Activated CD4-positive, alpha-beta T cell treated with anti-CD3 and anti-CD28 coated beads, Interleukin-2, amount 10 ng/mL, durations not matched to agents 7 days and 5 days (primary cell): ENCODE data around the gene MRPL12. TPM values are rescaled to one million over a fixed set of nuclear protein-coding genes. Genes with fewer than 3 reads are reported as not detected.
A peak's percentile ranks its signal among the peaks of the same experiment; 100 is the strongest.
"Not testable (repeated sequence)": the region's sequence is repeated elsewhere in the genome, so short reads cannot be mapped to it uniquely, and the experiment has no call there.

Experiments
- CTCF ChIA-PET: fragments of 350-600 bp; sonication (Branson Sonifier 250); formaldehyde crosslinking; loops from one replicate; lab custom pipeline; 2021; ENCODE audit warnings: antibody characterized with exemption; lab: Charles Lee
- POLR2A ChIA-PET: fragments of 350-600 bp; sonication (Branson Sonifier 250); formaldehyde crosslinking; loops from one replicate; lab custom pipeline; 2021; ENCODE audit warnings: antibody characterized with exemption; lab: Charles Lee
- DNase-seq: peaks from one replicate; pipeline ENCODE4 v3.0.0-alpha.2; 2020
- H3K27ac Mint-ChIP-seq: one replicate; pipeline ENCODE4 v1.8.0; 2021; ENCODE audit warnings: mild to moderate bottlenecking, moderate library complexity, mixed read lengths
- H3K27me3 Mint-ChIP-seq: one replicate; pipeline ENCODE4 v1.8.0; 2021; ENCODE audit warnings: mixed read lengths
- H3K36me3 Mint-ChIP-seq: one replicate; pipeline ENCODE4 v1.8.0; 2021; ENCODE audit warnings: low read depth, mixed read lengths
- H3K4me1 Mint-ChIP-seq: one replicate; pipeline ENCODE4 v1.8.0; 2021; ENCODE audit warnings: mixed read lengths
- H3K4me3 Mint-ChIP-seq: one replicate; pipeline ENCODE4 v1.8.0; 2021; ENCODE audit warnings: mild to moderate bottlenecking, moderate library complexity, mixed read lengths
- H3K9me3 Mint-ChIP-seq: one replicate; pipeline ENCODE4 v1.8.0; 2021; ENCODE audit warnings: mixed read lengths
- total RNA-seq, 2 experiments: library from RNA; stranded (reverse); gene quantifications; one replicate each; pipeline ENCODE4 v1.2.3, GENCODE V29; 2021

MRPL12 gene
- total RNA-seq, 2 experiments from 2014 or later, result 52.7 to 62.3 TPM

DNA sequence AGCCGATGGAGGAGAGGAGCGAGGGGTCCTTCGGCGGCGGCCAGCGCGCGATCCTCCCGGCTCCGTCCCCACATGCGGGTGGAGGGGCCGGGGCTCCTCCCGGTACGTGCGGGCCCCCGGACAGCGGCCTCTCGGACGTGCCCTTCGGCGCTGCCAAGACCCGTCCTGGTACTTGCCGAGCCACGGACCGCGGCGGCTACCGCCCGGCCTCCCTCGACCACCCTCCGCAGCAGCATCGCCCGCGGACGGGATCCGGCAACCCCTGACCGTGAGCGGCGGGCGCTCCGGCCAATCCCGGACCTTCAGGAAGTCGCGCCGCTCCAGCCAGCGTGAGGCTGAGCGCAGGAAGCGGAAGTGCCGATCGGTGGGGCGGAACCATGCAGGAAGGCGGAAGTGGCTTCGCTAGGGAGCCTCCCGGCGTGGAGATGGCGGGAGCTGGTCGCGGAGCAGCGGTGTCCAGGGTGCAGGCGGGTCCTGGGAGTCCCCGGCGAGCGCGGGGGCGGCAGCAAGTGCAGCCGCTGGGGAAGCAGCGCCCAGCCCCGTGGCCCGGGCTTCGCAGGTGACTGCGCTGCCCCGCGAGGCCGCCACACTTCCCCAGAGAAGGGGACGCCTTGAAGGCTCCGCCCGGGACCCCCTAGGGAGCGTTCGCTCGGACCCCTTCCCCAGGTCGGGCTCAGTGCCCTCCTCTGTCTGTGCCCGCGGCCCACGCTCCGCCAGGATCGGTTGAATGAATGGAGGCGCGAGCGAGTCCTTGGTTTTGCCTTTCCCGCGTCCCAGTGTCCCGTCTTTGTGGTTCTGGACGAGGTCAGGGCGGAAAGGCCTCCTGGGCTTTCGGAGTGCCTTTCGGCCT is 36.6 kb upstream of the MRPL12 start, which contains the start of the genes CCDC137 and OXLD1:
CCDC137 (plus strand) TSS at position 396 of the 850 bp plus-strand sequence; CDS start at position 426, 30 bp downstream.
OXLD1 (minus strand) TSS at position 264 of the 850 bp plus-strand sequence; CDS start at position 236, 28 bp downstream.
- Mint-ChIP-seq H3K27me3 (no peaks in the 10 kb centered on the region), H3K27ac (peak within 1 kb of the TSS; percentile 93), H3K4me3 (peak within 1 kb of the TSS; percentile 88), H3K4me1 (peaks cover 54% of the 10 kb centered on the region), H3K9me3 (no peaks in the 10 kb centered on the region), H3K36me3 (peaks cover 50% of the 10 kb centered on the region)
- DNase-seq, result peak; percentile 96
- ChIA-PET POLR2A (interaction anchor here (0.6 to 1.0 kb wide), 2 partner anchors 17 to 1387 kb away, joined by 3 to 8 read pairs; partner anchors contain the start of genes ARL16 and HGS), CTCF (interaction anchor here (0.6 to 2.4 kb wide), 2 partner anchors 17 to 35 kb away, joined by 3 to 12 read pairs; partner anchors contain the start of genes ARL16 and HGS)

DNA sequence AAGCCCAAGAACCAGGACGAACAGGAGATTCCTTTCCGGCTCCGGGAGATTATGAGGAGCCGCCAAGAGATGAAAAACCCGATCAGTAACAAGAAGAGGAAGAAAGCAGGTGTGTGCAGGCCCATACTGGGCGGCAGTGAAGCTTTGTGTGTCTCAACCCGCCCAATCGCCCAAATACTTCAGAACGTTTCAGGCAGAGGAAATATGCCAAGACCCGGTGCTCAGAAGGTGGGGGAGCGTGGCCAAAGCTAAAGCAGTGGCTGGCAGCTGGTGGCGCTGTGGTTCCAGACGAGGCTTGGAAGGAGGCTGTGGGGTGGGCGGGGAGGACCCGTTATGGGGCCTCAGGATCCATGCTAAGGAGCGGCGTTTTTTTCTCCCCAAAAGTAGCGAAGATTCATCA is 35.4 kb upstream of the MRPL12 start:
- Mint-ChIP-seq H3K36me3 (peaks cover 50% of the 10 kb centered on the region), H3K4me3 (peak overlapping the region; percentile 88), H3K27me3 (no peaks in the 10 kb centered on the region), H3K27ac (peak overlapping the region; percentile 84), H3K9me3 (no peaks in the 10 kb centered on the region), H3K4me1 (peaks cover 46% of the 10 kb centered on the region)
- ChIA-PET CTCF (interaction anchor here (0.7 to 2.4 kb wide), 3 partner anchors 16 to 576 kb away, joined by 3 to 12 read pairs (median 4); partner anchors contain the start of genes ARL16 and HGS), POLR2A (interaction anchor here (0.5 kb wide), 1 partner anchor 225 kb away, joined by 3 read pairs; no protein-coding TSS in a partner anchor)
- DNase-seq, result no peak

- H3K9me3 Mint-ChIP-seq, result no peaks in the 10 kb centered on the region
- DNase-seq, result no peak
- no peak overlapping the region for H3K27ac Mint-ChIP-seq
- ChIA-PET POLR2A (no interaction called here), CTCF (interaction anchor here (1.2 kb wide), 1 partner anchor 10 kb away, joined by 4 read pairs; no protein-coding TSS in a partner anchor)
- no peaks in the 10 kb centered on the region for H3K27me3 Mint-ChIP-seq
- no peak overlapping the region for H3K4me3 Mint-ChIP-seq
- peaks cover 31% of the 10 kb centered on the region for H3K36me3 Mint-ChIP-seq
- peaks cover 21% of the 10 kb centered on the region for H3K4me1 Mint-ChIP-seq
Observed at GRCh38 chr17:81672504-81672903, 30.7 kb upstream of the MRPL12 start.

DNA sequence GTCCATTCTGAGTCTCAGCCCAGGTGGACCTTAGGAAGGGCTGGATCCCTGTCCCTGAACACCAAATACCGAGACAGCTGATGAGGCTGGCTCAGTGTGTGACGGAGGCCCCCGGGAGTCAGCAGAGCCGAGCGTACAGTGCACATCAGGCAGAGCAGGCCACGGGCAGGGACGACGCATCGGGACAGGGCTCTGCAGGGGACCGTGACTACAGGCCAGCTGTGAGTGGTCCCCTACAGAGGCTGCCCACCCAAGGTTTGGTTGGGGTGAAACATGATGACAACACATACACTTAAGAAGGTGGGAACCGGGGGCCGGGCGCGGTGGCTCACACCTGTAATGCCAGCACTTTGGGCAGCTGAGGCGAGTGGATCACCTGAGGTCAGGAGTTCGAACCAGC is 30.2 kb upstream of the MRPL12 start:
- Mint-ChIP-seq H3K4me3 (no peak overlapping the region), H3K9me3 (no peaks in the 10 kb centered on the region), H3K27ac (peak overlapping the region; percentile 62), H3K36me3 (peaks cover 26% of the 10 kb centered on the region), H3K27me3 (no peaks in the 10 kb centered on the region), H3K4me1 (peaks cover 17% of the 10 kb centered on the region)
- ChIA-PET POLR2A (no interaction called here), CTCF (interaction anchor here (1.2 kb wide), 1 partner anchor 9 kb away, joined by 4 read pairs; no protein-coding TSS in a partner anchor)
- no peak for DNase-seq

- CTCF ChIA-PET, result no interaction called here
- POLR2A ChIA-PET, result interaction anchor here (0.6 kb wide), 1 partner anchor 14 kb away, joined by 6 read pairs; no protein-coding TSS in a partner anchor
- peaks cover 11% of the 10 kb centered on the region for H3K4me1 Mint-ChIP-seq
Observed at GRCh38 chr17:81673561-81674258, 29.5 kb upstream of the MRPL12 start.

DNA sequence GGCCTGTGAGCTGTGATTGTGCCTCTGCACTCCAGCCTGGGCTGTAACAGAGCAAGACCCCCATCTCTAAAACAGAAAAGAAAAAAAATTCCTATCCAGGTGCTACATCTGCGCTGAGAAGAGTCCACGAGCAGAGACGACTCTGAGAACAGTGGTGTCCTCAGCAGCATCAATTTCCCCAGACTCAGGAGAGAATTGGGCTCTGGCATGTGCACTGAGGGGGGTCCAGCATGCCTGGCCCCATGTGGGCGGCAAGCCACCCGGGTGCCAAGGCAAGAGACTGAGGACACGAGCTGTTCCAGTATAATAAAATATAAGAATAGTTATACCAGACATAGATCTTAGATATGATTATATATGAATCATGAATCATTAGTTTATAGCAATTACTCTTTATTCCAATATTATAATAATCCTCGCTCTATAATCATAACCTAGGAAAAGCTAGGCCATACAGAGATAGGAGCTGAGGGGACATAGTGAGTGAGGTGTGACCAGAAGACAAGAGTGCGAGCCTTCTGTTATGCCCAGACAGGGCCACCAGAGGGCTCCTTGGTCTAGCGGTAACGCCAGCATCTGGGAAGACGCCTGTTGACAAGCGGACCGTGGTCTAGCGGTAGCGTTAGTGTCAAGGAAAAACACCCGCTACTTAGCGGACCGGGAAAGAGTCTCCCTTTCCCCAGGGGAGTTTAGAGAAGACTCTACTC is 27.5 kb upstream of the MRPL12 start:
- H3K36me3 Mint-ChIP-seq, result peaks cover 18% of the 10 kb centered on the region
- H3K9me3 Mint-ChIP-seq, POLR2A ChIA-PET, H3K4me1 Mint-ChIP-seq, H3K27me3 Mint-ChIP-seq, H3K27ac Mint-ChIP-seq: not testable (repeated sequence)
- CTCF ChIA-PET, result interaction anchor here (0.9 to 1.5 kb wide), 3 partner anchors 9 to 23 kb away, joined by 3 to 10 read pairs (median 3); partner anchors contain the start of genes ARL16 and HGS
- peak; percentile 21 for DNase-seq
- peak overlapping the region; percentile 1 for H3K4me3 Mint-ChIP-seq

More at GRCh38 chr17:81673561-81674258, 29.5 kb upstream of the MRPL12 start:
- no peaks in the 10 kb centered on the region for H3K27me3 Mint-ChIP-seq
- peaks cover 20% of the 10 kb centered on the region for H3K36me3 Mint-ChIP-seq
- H3K4me3 Mint-ChIP-seq, result no peak overlapping the region
- no peak overlapping the region for H3K27ac Mint-ChIP-seq
- H3K9me3 Mint-ChIP-seq, result no peaks in the 10 kb centered on the region
- DNase-seq, result no peak

DNA sequence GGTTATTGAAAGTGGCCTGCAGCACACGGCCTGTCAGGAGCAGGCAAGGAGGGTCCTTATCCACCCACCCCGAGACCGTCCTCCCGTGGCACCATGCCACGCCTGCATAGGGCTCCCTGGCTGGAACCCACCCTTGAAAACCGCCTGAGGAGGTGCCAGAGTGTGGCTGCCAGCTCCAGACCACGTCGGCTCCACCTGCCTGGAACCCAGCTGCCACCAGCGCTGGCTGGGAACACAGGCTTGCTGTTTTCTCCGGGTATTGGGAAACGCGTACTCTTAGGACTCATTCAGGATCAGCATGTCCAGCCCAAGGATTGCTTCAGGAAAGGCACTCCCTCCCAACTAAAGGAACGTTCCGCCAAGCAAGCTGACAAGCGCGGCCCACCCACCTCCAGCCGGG is 26.3 kb upstream of the MRPL12 start:
- POLR2A ChIA-PET, result no interaction called here

DNA sequence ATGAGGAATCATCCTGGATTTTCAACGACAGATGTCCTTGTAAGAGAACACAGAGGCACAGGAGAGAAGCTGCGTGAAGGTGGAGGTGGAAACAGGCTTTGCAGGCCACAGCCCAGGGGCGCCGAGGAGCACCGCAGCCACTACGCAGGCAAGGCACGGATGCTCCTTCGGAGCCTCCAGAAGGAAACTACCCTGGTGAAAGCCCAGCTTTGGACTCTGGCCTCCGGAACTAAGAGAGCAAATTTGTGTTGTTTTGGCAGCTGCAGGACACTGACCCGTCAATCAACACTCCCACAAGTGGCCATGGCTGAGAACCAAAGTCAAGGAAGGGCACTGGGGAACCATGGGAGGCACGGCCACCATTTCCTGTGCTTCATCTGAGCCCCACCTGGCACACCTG is 23.0 kb upstream of the MRPL12 start:
- ChIA-PET POLR2A (no interaction called here), CTCF (interaction anchor here (1.1 kb wide), 1 partner anchor 17 kb away, joined by 3 read pairs; no protein-coding TSS in a partner anchor)
- H3K27me3 Mint-ChIP-seq, result no peaks in the 10 kb centered on the region
- no peak for DNase-seq
- H3K9me3 Mint-ChIP-seq, result no peaks in the 10 kb centered on the region
- H3K4me1 Mint-ChIP-seq, result peaks cover 34% of the 10 kb centered on the region
- H3K27ac Mint-ChIP-seq, result no peak overlapping the region
- peaks cover 15% of the 10 kb centered on the region for H3K36me3 Mint-ChIP-seq
- no peak overlapping the region for H3K4me3 Mint-ChIP-seq

More for the DNA sequence above, 26.3 kb upstream of the MRPL12 start:
- CTCF ChIA-PET, result interaction anchor here (1.5 kb wide), 1 partner anchor 8 kb away, joined by 10 read pairs; the partner anchor contains the start of genes ARL16 and HGS
- Mint-ChIP-seq H3K4me1 (peaks cover 15% of the 10 kb centered on the region), H3K9me3 (no peaks in the 10 kb centered on the region), H3K27me3 (no peaks in the 10 kb centered on the region), H3K27ac (no peak overlapping the region), H3K36me3 (peaks cover 14% of the 10 kb centered on the region), H3K4me3 (no peak overlapping the region)
- no peak for DNase-seq

GRCh38 chr17:81681672-81682071 is 21.5 kb upstream of the MRPL12 start:
- CTCF ChIA-PET, result interaction anchor here (1.6 kb wide), 1 partner anchor 9 kb away, joined by 4 read pairs; no protein-coding TSS in a partner anchor
- DNase-seq, result no peak
- H3K36me3 Mint-ChIP-seq, result peaks cover 15% of the 10 kb centered on the region
- peak overlapping the region; percentile 86 for H3K4me3 Mint-ChIP-seq
- H3K27me3 Mint-ChIP-seq, result no peaks in the 10 kb centered on the region
- no peaks in the 10 kb centered on the region for H3K9me3 Mint-ChIP-seq
- H3K4me1 Mint-ChIP-seq, result peaks cover 39% of the 10 kb centered on the region
- POLR2A ChIA-PET, result no interaction called here
- H3K27ac Mint-ChIP-seq, result no peak overlapping the region

- Mint-ChIP-seq H3K9me3 (no peaks in the 10 kb centered on the region), H3K27me3 (no peaks in the 10 kb centered on the region), H3K4me3 (peak overlapping the region; percentile 86), H3K36me3 (peaks cover 25% of the 10 kb centered on the region), H3K4me1 (peaks cover 39% of the 10 kb centered on the region), H3K27ac (peak overlapping the region; percentile 82)
- ChIA-PET CTCF (interaction anchor here (1.6 to 2.3 kb wide), 3 partner anchors 10 to 172 kb away, joined by 4 to 12 read pairs (median 6); partner anchors contain the start of genes CCDC137 and OXLD1), POLR2A (no interaction called here)
- no peak for DNase-seq
Observed at GRCh38 chr17:81682565-81683207, 20.5 kb upstream of the MRPL12 start.

DNA sequence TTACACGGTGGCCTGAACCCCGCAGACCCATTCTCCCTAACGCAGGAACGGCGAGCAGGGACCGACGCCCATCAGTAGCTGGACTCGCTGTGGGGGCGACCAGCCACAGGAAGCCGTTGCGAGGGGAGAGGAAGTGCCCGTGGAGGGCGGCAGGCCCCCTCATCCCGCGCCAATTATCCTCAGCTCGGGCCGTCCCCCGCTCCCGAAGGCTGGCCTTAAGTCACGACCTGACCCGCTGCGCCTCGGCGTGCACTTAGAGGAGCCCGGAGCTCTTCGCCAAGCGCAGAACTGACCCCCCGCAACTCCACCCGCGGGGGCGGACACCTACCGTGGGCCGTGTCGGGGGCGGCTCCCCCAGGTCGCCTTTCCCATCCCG is 20.0 kb upstream of the MRPL12 start:
- no peaks in the 10 kb centered on the region for H3K9me3 Mint-ChIP-seq
- POLR2A ChIA-PET, result interaction anchor here (1.0 to 1.2 kb wide), 2 partner anchors 17 to 20 kb away, joined by 3 to 11 read pairs; partner anchors contain the start of genes CCDC137, MRPL12 and OXLD1
- peak overlapping the region; percentile 86 for H3K4me3 Mint-ChIP-seq
- peaks cover 39% of the 10 kb centered on the region for H3K4me1 Mint-ChIP-seq
- H3K27ac Mint-ChIP-seq, result peak overlapping the region; percentile 82
- peaks cover 27% of the 10 kb centered on the region for H3K36me3 Mint-ChIP-seq
- peak; percentile 16 for DNase-seq
- H3K27me3 Mint-ChIP-seq, result no peaks in the 10 kb centered on the region
- CTCF ChIA-PET, result interaction anchor here (1.3 to 3.0 kb wide), 6 partner anchors 7 to 171 kb away, joined by 4 to 17 read pairs (median 8); partner anchors contain the start of genes CCDC137, MRPL12 and OXLD1
